HG02973 (cell line): ENCODE measurements around the gene RBMXL2.
A peak's percentile ranks its signal among the peaks of the same experiment; 100 is the strongest.

ENCODE experiments used
- ATAC-seq: cut with Tn5 transposase; IDR thresholded peaks from one replicate; pipeline ENCODE4 v1.9.1; 2021; ENCODE audit warnings: moderate library complexity; ENCODE audit not compliant: unreplicated experiment

The RBMXL2 gene

GRCh38 chr11:7088921-7089320 is at the start of gene RBMXL2:
TSS of gene RBMXL2 (plus strand) at chr11:7088998. CDS start at chr11:7089121, 123 bp downstream.
- ATAC-seq: no peak

- no peak for ATAC-seq
Measured at GRCh38 chr11:7046474-7047175, 42.2 kb upstream of the RBMXL2 start.

- no peak for ATAC-seq
Measured at GRCh38 chr11:7050191-7050590, 38.6 kb upstream of the RBMXL2 start.

- peak; percentile 74 for ATAC-seq
Measured at GRCh38 chr11:7056828-7057513, 31.8 kb upstream of the RBMXL2 start.

- no peak for ATAC-seq
Measured at GRCh38 chr11:7057641-7058040, 31.2 kb upstream of the RBMXL2 start.

GRCh38 chr11:7060868-7061267 is 27.9 kb upstream of the RBMXL2 start:
- no peak for ATAC-seq

GRCh38 chr11:7062534-7062933 is 26.3 kb upstream of the RBMXL2 start:
- ATAC-seq: no peak

GRCh38 chr11:7072401-7073028 is 16.3 kb upstream of the RBMXL2 start:
- ATAC-seq: no peak

GRCh38 chr11:7077101-7077500 is 11.7 kb upstream of the RBMXL2 start:
- ATAC-seq: no peak

GRCh38 chr11:7079545-7080135 is 9.2 kb upstream of the RBMXL2 start:
- ATAC-seq: no peak

- ATAC-seq: no peak
Measured at GRCh38 chr11:7080900-7081299, 7.9 kb upstream of the RBMXL2 start.

- ATAC-seq: no peak
Measured at GRCh38 chr11:7081441-7081840, 7.4 kb upstream of the RBMXL2 start.

GRCh38 chr11:7089328-7090251 is 792 bp downstream of the RBMXL2 start:
- ATAC-seq: no peak

GRCh38 chr11:7098235-7098832 is 9.5 kb downstream of the RBMXL2 start:
- peak; percentile 92 for ATAC-seq

GRCh38 chr11:7115780-7116179 is 27.0 kb downstream of the RBMXL2 start:
- ATAC-seq: no peak

GRCh38 chr11:7116370-7116769 is 27.6 kb downstream of the RBMXL2 start:
- ATAC-seq: no peak

GRCh38 chr11:7138051-7138450 is 49.3 kb downstream of the RBMXL2 start:
- ATAC-seq: no peak
